NCI-H1417 (cell line): Measurements from ENCODE around the gene CCR7.

Experiments
- DNase-seq, 3 experiments: peaks; one replicate each; lab custom pipeline; 2025; lab: John Stamatoyannopoulos, UW

CCR7 gene

GRCh38 chr17:40564883-40565768 lies at the start of gene CCR7:
TSS of gene CCR7 (minus strand) at chr17:40565472. CDS start at chr17:40565409, 63 bp downstream.
- no peak for DNase-seq

- no peak for DNase-seq
Observed at GRCh38 chr17:40614431-40615067, 49.3 kb upstream of the CCR7 start.

DNA sequence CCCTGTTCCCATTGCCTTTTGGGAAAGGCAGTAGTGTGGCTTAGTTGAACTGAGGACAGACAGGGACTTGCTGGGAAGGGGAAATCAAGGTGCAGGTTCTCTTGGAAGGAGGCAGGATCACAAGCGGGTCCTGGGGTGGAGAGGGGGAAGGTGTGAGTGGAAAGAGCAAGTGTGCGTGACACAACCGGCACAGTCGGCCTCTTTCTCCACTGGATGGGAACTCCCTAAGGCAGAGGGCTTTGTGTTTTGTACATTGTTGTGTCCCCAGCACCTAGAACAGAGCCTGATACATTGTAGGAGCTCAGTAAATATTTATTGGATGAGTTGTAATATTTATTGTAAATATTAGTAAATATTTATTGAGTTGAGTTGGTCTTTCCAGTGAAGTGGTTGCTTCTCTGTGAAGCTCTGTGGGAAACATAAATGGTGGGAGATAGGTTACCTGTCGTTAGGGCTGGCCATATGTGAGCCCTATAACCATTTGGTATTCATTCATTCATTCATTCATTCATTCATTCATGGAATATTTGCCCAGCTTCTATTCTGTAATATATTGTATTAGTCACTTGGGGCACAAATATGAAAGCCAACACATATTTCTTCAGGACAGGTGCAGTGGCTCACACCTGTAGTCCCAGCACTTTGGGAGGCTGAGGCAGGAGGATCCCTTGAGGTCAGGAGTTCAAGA lies 48.3 kb upstream of the CCR7 start:
- DNase-seq = no peak

GRCh38 chr17:40612599-40613244 lies 47.5 kb upstream of the CCR7 start:
- no peak for DNase-seq

DNA sequence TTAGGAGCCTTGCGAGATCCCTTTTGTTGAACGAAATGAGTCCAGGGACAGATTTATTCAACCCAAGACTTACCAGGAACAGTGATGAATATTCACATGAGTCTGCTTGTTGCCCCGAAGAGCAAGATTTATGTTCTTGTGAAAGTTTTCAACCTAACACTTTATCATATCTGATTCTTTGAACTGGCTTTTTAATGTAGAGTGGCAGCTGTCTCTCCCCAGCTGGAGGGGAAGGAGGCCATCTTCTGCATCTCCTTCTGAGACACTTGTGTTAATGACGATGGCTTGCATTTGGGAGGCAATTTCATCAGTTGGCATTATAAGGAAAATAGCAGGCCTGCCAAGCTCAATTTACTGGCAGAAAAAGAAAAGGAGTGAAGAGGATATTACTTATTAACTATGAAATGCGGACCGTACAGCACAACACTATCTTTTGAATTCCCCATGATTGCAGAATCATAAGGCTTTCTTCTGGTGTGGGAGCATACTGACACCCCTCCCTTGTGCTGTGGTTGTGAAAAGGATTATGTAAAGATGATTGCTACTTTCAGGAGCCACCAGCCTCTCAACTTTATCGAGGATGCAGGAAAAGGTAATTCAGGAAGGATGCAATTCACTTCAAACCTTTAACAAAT lies 46.7 kb upstream of the CCR7 start:
- DNase-seq = no peak

- DNase-seq = no peak
Observed at GRCh38 chr17:40610359-40610758, 45.1 kb upstream of the CCR7 start.

DNA sequence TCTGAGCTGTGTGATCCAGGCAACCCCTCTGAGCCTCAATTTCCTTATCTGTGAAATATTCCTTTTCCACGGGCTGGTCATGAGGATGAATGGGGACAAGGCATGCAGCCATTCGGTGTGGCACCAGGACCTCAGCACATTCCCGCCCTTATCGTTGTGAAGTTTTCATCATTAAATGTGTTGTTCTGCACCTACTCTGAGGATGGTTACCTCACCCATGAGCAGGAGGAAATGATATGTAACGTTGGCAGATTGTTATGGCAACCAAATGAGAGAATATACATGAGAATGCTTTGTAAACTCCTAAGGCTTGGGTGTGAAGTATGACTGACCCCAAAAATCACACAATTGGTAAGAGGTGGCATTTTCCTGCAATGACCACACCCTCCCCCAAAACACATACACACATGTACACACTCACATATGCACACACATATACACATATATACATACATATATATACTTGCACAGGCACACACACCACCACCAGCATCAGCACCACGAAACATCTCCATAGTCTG lies 42.8 kb upstream of the CCR7 start:
- no peak for DNase-seq

DNA sequence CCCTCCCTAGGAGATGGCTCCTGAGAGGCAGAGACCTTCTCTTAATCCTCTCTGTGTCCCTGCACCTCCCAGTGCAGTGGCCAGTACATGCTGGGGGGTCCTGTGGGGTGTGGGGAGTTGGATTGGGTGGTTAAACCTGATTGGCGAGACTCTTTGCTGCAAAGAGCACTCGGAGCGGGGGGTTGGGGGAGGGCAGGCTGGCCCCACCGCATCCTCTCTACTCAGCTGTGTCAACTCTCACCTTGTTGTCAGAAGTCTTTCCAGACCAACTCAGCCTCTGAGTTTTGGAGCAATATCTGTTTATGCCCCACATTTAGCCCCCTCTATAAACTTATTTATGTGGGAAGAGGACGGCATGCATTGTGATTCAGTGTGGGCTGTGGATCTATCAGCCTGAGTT lies 42.4 kb upstream of the CCR7 start:
- DNase-seq = peak in 1 of 3 experiments; percentile 12

GRCh38 chr17:40606548-40607353 lies 41.5 kb upstream of the CCR7 start:
- DNase-seq = no peak

GRCh38 chr17:40605306-40605705 lies 40.0 kb upstream of the CCR7 start:
- no peak for DNase-seq

DNA sequence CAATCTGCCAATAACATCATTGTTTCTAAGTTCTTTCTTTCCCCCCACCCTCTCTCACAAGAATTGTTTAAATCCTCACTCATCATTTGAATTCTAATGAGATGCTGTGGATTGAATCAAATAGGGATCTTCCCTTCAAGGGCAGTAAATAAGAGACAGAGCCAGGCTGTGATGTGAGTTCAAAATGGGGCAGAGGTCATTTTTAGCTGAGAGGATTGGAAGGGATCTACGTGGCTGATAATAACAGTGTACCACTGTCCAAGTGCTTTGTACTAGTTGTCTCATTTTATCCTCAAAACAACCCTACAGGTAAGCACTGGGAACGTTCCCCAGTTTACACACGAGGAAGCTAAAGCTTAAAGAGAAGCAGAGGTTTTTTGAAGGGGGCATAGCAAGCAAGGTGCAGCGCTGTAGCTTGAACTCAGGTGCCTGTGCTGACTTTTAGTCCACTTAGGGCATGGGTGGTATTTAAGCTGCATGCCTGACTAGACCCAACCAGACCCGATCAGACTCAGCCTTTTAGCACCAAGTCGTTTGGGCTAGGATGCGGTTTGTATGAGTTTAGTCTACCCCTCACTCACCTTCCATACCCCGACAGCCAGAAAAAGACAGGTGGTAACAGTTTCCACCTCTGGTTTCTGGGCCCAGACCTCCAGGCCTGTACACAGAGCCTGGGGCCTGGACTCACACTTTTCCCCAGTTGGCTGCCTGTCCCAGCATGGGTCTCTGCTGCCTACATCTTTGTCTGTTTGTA lies 39.2 kb upstream of the CCR7 start:
- DNase-seq = no peak

GRCh38 chr17:40602445-40603443 lies 37.5 kb upstream of the CCR7 start:
- no peak for DNase-seq

- no peak for DNase-seq
Observed at GRCh38 chr17:40600486-40601046, 35.3 kb upstream of the CCR7 start.

GRCh38 chr17:40599468-40599763 lies 34.1 kb upstream of the CCR7 start:
- no peak for DNase-seq

DNA sequence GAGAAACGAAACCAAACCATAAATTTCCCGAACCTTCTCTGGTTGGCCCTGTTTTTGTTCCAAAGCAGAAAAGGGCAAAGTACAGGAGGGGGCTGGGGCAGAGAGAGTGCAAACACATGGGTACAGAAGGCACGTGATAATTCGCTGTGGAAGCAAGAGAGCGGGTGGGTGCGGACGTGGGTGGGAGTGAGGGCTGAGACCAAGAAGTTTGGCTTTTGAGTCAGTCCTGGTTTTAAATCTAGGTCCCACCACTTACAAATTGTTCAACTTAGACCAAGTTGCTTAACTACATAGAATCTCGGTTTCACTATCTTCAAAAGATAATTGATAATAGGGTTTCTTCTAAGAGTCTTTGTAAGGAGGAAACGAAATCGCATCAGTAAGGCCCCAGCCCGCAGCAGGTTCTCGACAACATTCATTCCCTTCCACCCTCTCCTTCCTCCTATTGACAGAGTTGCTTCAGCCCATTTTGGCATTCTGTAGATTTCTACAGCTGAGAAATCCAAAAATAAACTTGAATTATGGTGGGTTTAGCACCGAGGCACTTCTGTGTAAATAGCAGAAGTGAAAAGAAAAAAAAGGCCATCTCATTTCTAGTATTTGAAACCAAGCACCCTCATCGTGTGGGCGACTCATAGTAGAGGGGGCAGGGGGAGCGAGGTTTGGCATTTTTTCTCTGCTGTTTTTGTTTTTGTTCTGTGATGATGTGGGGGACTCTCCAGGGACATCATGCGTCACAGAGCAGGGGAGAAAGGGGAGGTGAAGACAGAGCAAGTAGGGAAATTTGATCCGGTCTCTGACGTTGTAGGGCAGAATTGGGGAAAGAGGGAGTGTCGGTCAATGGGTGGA lies 33.6 kb upstream of the CCR7 start:
- DNase-seq = no peak

DNA sequence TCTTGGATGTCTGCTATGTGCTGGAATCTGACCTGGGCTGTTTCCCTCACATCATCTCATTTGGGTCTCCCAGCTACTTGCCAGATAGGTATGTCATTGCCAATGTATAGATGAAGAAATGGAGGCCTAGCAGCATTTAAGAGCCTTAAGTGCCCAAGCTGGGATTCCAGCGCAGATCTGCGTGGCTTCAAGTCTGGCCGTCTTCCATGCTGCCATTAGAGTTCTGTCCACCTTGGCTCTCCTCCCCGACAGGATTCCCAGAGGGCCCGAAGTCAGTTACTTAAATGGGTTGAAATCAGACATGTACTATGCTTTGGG lies 33.0 kb upstream of the CCR7 start:
- DNase-seq = no peak

DNA sequence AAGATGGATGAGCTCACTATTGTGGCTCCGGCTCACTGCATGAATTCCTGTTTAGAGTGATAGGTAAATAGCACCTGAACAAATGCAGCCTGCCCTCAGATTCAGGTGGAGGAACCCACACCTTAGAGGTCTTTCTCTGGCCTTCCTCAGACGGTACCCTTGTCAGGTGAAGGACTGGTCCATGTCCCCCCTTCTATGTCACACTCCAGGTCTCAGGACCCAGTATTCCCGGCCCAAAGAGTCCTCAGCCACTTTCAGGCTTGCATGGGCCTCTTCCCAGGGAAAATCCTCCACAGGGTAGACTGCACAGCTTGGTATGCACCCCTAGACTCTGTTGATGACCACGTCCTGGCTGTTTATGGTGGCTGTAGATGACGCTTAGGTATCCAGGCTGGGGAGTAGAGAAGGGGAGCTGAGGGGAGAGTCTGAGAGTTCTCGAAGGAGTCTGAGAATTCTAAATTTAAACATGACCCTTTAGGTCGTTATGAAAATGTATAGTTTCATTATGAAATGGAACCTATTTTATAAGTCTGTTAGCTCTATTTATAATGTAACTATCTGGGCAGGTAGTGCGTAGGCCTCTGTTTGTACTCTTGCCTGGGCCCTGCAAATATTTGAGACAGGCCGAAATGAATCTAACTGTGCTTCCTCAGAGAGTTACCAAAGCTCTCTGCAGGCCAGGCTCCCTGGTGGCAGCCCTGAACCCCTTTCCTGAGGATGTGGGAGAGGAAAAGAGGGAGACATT lies 32.5 kb upstream of the CCR7 start:
- no peak for DNase-seq
